Adrenal gland (tissue), 19 donors: Measurements from ENCODE around the gene MRPS35. TPM values are rescaled to one million over a fixed set of nuclear protein-coding genes. Genes with fewer than 3 reads are reported as not detected.

Experiments
- DNase-seq, 7 donors: peaks; one replicate each; pipeline ENCODE4 v3.0.0-alpha.2; 2019 to 2020
- H3K27ac ChIP-seq, 5 donors: fragments of 200-600 bp; sonication (generic) in 4 of 5; 1 replicate in 3 of 5; 2 replicates in 2 of 5; pipeline versions ENCODE4 v1.5.1 to v1.8.0; 2016 to 2020; ENCODE audit warnings: mild to moderate bottlenecking in 1 of 5
- H3K27me3 ChIP-seq: fragments of 200-600 bp; 2 replicates; pipeline ENCODE4 v1.8.0; 2021
- H3K36me3 ChIP-seq, 2 donors: fragments of 200-600 bp; replicated peaks in 1 of 2; 1 replicate in 1 of 2; 2 replicates in 1 of 2; pipeline versions ENCODE4 v1.5.1 to v1.8.0; 2018 to 2022
- H3K4me1 ChIP-seq, 2 donors: fragments of 200-600 bp; replicated peaks in 1 of 2; 1 replicate in 1 of 2; 2 replicates in 1 of 2; pipeline versions ENCODE4 v1.5.1 to v1.8.0; 2018 to 2021
- H3K4me3 ChIP-seq, 4 donors: fragments of 200-600 bp; sonication (generic) in 3 of 4; one replicate each; pipeline ENCODE4 v1.5.1; 2016 to 2018
- H3K9me3 ChIP-seq, 3 donors: fragments of 200-600 bp; sonication (generic) in 1 of 3; replicated peaks in 1 of 3; 1 replicate in 2 of 3; 2 replicates in 1 of 3; pipeline versions ENCODE4 v1.5.1 to v1.8.0; 2016 to 2021
- POLR2A ChIP-seq, 2 donors: fragments of 450-650 bp; IDR thresholded peaks; one replicate each; pipeline ENCODE4 v1.6.1; 2017; ENCODE audit warnings: antibody characterized with exemption in 2 of 2, mild to moderate bottlenecking in 2 of 2, moderate library complexity in 1 of 2
- WGBS, 4 donors: extraction: QIAGEN DNeasy Blood & Tissue Kit in 2 of 4; methylation state at CpG; one replicate each; pipeline versions ENCODE4 v1.1.5 to v1.1.7; 2013 to 2017; 5-methylcytosine and 5-hydroxymethylcytosine counted together
- intact Hi-C, 2 donors: fragments of 100-400 bp; cut with DNase I; formaldehyde crosslinking; loops; one replicate each; pipeline versions ENCODE4 v1.14.1 to v1.15.0; 2022 to 2023
- long read RNA-seq, 10 donors: library from polyadenylated mRNA in 3 of 10; unstranded in 2 of 10; stranded (forward) in 1 of 10; transcript quantifications; one replicate each; pipeline ENCODE4 v2.0.0 and lab custom pipeline, GENCODE V29; 2021 to 2026
- polyA plus RNA-seq, 3 donors: library from polyadenylated mRNA; stranded (reverse); fragments of 200-250 nt in 2 of 3; fragments of 350-450 nt in 1 of 3; fragmentation: Illumina TruSeq in 1 of 3; extraction: RNeasy Lipid Tissue Mini Kit (QIAGEN cat#74804) in 1 of 3; gene quantifications; one replicate each; pipeline ENCODE4 v1.2.3, GENCODE V29; 2013 to 2014
- total RNA-seq, 9 donors: library from RNA; depleted of rRNA in 4 of 9; stranded (reverse); fragments of >200 nt in 4 of 9; fragments of 120-200 nt in 1 of 9; fragmentation: NEBNext Ultra II Directional in 1 of 9; extraction: Animal tissue kit (Norgen Biotek cat#: 25700) in 1 of 9; gene quantifications; one replicate each; pipeline versions ENCODE4 v1.1.0 to v1.2.4, GENCODE V29; 2013 to 2023
- TF ChIP-seq, protein P1 (sequence below), 6 experiments: fragments of 450-650 bp in 4 of 6; fragments of 200-600 bp in 2 of 6; sonication (generic) in 1 of 6; IDR thresholded peaks; 1 replicate in 5 of 6; 2 replicates in 1 of 6; pipeline versions ENCODE4 v1.5.1 to v1.8.0; 2016 to 2021; ENCODE audit warnings: antibody characterized with exemption in 6 of 6, mild to moderate bottlenecking in 2 of 6, moderate library complexity in 1 of 6
- donor health status: healthy with polysubstance abuse.
- donor health status: Bipolar disorder and iron deficiency.
- donor health status: DM: yes; HTN: yes; CAD: no.
- donor health status: DM: no; HTN: no; CAD: no.
- donor health status: DM: no; HTN: no; CAD: no.
- donor health status: DM: yes; HTN: yes; CAD: no.

The MRPS35 gene
- total RNA-seq (10 to 100 TPM; 39.5 to 96.2 (median 62.7) TPM), polyA plus RNA-seq (100 to 1,000 TPM in 1 of 3 donors, 10 to 100 TPM in 2; 21.0 to 137 (median 22.0) TPM)
- long read RNA-seq, donor 1, transcript MRPS35-201 (8 exons, 1,888 nt), result major isoform, 54 of 56 reads
- long read RNA-seq, donor 1, partial matches to known transcripts, result 0 of 56 reads
- long read RNA-seq, donor 1, other reads (novel, unspliced or antisense), result 0 of 56 reads
- long read RNA-seq, donor 2, transcript MRPS35-201 (8 exons, 1,888 nt), result major isoform, 37 of 39 reads
- long read RNA-seq, donor 2, partial matches to known transcripts, result 0 of 39 reads
- long read RNA-seq, donor 2, other reads (novel, unspliced or antisense), result 0 of 39 reads
- long read RNA-seq, donor 3, transcript MRPS35-201 (8 exons, 1,888 nt), result major isoform, 41 of 42 reads
- long read RNA-seq, donor 3, partial matches to known transcripts, result 0 of 42 reads
- long read RNA-seq, donor 3, other reads (novel, unspliced or antisense), result 0 of 42 reads
- long read RNA-seq, donor 4, transcript MRPS35-201 (8 exons, 1,888 nt), result major isoform, 106 of 122 reads
- long read RNA-seq, donor 4, partial matches to known transcripts, result 9 of 122 reads
- long read RNA-seq, donor 4, other reads (novel, unspliced or antisense), result 4 of 122 reads
- long read RNA-seq, donor 5, transcript MRPS35-203 (7 exons, 1,715 nt), result minor isoform, 6 of 202 reads
- long read RNA-seq, donor 5, transcript MRPS35-201 (8 exons, 1,888 nt), result major isoform, 192 of 202 reads
- long read RNA-seq, donor 5, partial matches to known transcripts, result 1 of 202 reads
- long read RNA-seq, donor 5, other reads (novel, unspliced or antisense), result 2 of 202 reads
- long read RNA-seq, donor 6, transcript MRPS35-201 (8 exons, 1,888 nt), result major isoform, 57 of 65 reads
- long read RNA-seq, donor 6, partial matches to known transcripts, result 5 of 65 reads
- long read RNA-seq, donor 6, other reads (novel, unspliced or antisense), result 1 of 65 reads
- long read RNA-seq, donor 7, transcript MRPS35-201 (8 exons, 1,888 nt), result major isoform, 16 of 16 reads
- long read RNA-seq, donor 7, partial matches to known transcripts, result 0 of 16 reads
- long read RNA-seq, donor 7, other reads (novel, unspliced or antisense), result 0 of 16 reads
- long read RNA-seq, donor 8, transcript MRPS35-201 (8 exons, 1,888 nt), result major isoform, 51 of 60 reads
- long read RNA-seq, donor 8, partial matches to known transcripts, result 6 of 60 reads
- long read RNA-seq, donor 8, other reads (novel, unspliced or antisense), result 0 of 60 reads
- long read RNA-seq, donor 9, transcript MRPS35-201 (8 exons, 1,888 nt), result major isoform, 31 of 34 reads
- long read RNA-seq, donor 9, partial matches to known transcripts, result 0 of 34 reads
- long read RNA-seq, donor 9, other reads (novel, unspliced or antisense), result 0 of 34 reads
- long read RNA-seq, donor 10, transcript MRPS35-201 (8 exons, 1,888 nt), result major isoform, 15 of 33 reads
- long read RNA-seq, donor 10, partial matches to known transcripts, result 17 of 33 reads
- long read RNA-seq, donor 10, other reads (novel, unspliced or antisense), result 0 of 33 reads

DNA sequence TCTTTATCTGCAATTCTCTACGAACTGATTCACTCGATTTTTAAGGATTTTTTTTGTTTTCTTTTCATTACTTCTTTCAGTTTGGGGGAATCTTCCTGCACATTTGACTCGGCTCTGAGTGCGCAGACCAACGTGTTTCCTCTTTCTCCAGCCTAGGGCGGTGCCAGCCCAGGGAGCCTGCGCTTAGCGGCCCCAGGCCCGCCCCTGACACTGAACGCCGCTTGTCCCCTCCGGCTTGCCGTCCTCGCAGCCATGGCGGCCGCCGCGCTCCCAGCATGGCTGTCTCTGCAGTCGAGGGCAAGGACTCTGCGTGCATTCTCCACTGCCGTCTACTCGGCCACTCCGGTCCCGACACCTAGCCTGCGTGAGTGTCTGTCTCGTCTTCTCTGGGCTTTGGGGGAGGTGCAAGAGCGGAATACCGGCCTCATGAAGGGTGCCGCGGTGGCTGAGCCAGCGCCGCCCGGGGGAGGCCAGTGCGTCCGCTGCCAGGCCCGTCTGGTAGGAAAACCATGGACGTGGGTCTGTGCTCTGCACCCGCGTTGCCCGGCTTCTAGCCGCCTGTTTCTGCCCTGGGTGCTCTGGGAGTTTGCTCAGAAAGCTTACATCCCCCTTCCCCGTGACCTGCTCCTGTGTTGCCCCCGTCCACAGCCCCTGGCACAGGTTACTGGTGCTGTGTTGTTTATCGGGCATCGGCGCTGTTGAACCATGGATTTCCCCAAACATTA, at the start of gene MRPS35:
Gene MRPS35, plus strand, starts transcription at position 241 of the 725 bp plus-strand sequence. Its CDS starts 12 bp downstream, at position 253.
- peaks cover 0 to 9% of the 10 kb centered on the region in 2 donors for H3K36me3 ChIP-seq
- intact Hi-C loops, result no loop called here
- peak within 1 kb of the TSS; percentile 40 to 88 (median 84) for H3K27ac ChIP-seq
- TF ChIP-seq, protein P1, sequence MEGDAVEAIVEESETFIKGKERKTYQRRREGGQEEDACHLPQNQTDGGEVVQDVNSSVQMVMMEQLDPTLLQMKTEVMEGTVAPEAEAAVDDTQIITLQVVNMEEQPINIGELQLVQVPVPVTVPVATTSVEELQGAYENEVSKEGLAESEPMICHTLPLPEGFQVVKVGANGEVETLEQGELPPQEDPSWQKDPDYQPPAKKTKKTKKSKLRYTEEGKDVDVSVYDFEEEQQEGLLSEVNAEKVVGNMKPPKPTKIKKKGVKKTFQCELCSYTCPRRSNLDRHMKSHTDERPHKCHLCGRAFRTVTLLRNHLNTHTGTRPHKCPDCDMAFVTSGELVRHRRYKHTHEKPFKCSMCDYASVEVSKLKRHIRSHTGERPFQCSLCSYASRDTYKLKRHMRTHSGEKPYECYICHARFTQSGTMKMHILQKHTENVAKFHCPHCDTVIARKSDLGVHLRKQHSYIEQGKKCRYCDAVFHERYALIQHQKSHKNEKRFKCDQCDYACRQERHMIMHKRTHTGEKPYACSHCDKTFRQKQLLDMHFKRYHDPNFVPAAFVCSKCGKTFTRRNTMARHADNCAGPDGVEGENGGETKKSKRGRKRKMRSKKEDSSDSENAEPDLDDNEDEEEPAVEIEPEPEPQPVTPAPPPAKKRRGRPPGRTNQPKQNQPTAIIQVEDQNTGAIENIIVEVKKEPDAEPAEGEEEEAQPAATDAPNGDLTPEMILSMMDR (IDR thresholded peaks at IDR 0.05), result no peak
- peak in 1 of 2 donors; percentile 82 for TF ChIP-seq POLR2A (IDR thresholded peaks at IDR 0.05)
- peaks cover 12 to 16% of the 10 kb centered on the region in 2 donors for H3K4me1 ChIP-seq
- peak; percentile 91 to 94 (median 92) for DNase-seq
- H3K27me3 ChIP-seq, result no peaks in the 10 kb centered on the region
- no peaks in the 10 kb centered on the region for H3K9me3 ChIP-seq
- 0 to 1% (median 0%) methylated on average over 21 to 46 of the region's 46 CpGs for WGBS, 4 donors
- H3K4me3 ChIP-seq, result peak within 1 kb of the TSS; percentile 38 to 96 (median 72)

DNA sequence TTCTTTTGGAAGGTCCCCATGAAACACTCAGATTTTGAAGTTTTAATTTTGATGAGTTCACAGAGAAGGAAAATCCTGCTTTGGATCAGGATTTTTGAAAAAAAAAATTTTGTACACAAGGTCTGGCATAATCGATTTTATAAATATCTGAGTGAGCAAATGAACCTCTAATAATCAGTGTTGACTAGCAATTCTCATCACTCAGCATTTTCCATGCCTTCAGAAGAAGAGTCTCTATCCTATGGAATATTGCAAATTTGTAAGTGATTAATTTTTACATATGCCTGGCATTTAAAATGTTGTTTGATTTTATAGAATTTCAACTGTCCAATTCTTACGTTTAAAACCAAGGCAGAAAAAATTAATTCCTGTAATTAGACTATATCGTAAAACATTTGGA, 44.9 kb upstream of the MRPS35 start:
- DNase-seq, result no peak
- H3K4me1 ChIP-seq, result no peaks in the 10 kb centered on the region
- WGBS, 4 donors, result 82 to 95% (median 94%) methylated on average over 3 of the region's 3 CpGs
- TF ChIP-seq, protein P1 (IDR thresholded peaks at IDR 0.05), result no peak
- TF ChIP-seq POLR2A (IDR thresholded peaks at IDR 0.05), result no peak
- peaks cover 0 to 23% of the 10 kb centered on the region in 2 donors for H3K36me3 ChIP-seq
- no peaks in the 10 kb centered on the region for H3K27me3 ChIP-seq
- intact Hi-C loops, result no loop called here
- no peak overlapping the region for H3K27ac ChIP-seq
- H3K4me3 ChIP-seq, result no peak overlapping the region
- H3K9me3 ChIP-seq, result no peaks in the 10 kb centered on the region

GRCh38 chr12:27666510-27666909, 44.1 kb upstream of the MRPS35 start:
- Histone ChIP-seq H3K36me3 (peaks cover 0 to 17% of the 10 kb centered on the region in 2 donors), H3K4me3 (no peak overlapping the region), H3K4me1 (no peaks in the 10 kb centered on the region), H3K27ac (no peak overlapping the region), H3K9me3 (no peaks in the 10 kb centered on the region), H3K27me3 (no peaks in the 10 kb centered on the region)
- DNase-seq, result no peak
- TF ChIP-seq, protein P1 (IDR thresholded peaks at IDR 0.05), result no peak
- no peak for TF ChIP-seq POLR2A (IDR thresholded peaks at IDR 0.05)
- intact Hi-C loops, result no loop called here
- 49 to 70% (median 58%) methylated on average over 3 of the region's 3 CpGs for WGBS, 4 donors
